ENCODE data around the gene KRT83. TPM values are rescaled to one million over a fixed set of nuclear protein-coding genes. Genes with fewer than 3 reads are reported as not detected.

KRT83 gene
- polyA plus RNA-seq, 1 donor (not counting 4 experiments of a cell fraction or from before 2014, with no cell fraction given), result not detected

GRCh38 chr12:52324153-52324444 is 2.9 kb upstream of the KRT83 start:
- no peak overlapping the region for H3K4me2 ChIP-seq (ENCODE audit: control insufficient read depth, extremely low read depth, insufficient read depth, low read depth, low read length)
- no peaks in the 10 kb centered on the region for H3K36me3 ChIP-seq (ENCODE audit: control insufficient read depth in 2 of 2, extremely low read depth in 1 of 2, insufficient read depth in 2 of 2, low read length in 2 of 2)
- H2AFZ ChIP-seq (ENCODE audit: control insufficient read depth, low read length), result no peak overlapping the region
- H3K4me1 ChIP-seq (ENCODE audit: control insufficient read depth, extremely low read depth, insufficient read depth, low read length), result peaks cover 13% of the 10 kb centered on the region
- no peaks in the 10 kb centered on the region for H3K9me3 ChIP-seq (ENCODE audit: control insufficient read depth, low read depth, low read length)
- H3K4me3 ChIP-seq (ENCODE audit: control insufficient read depth in 2 of 3, extremely low read depth in 1 of 3, insufficient read depth in 2 of 3, low read depth in 1 of 3, low read length in 3 of 3), result no peak overlapping the region
- H3K9ac ChIP-seq (ENCODE audit: control insufficient read depth, extremely low read depth, insufficient read depth, low read length), result no peak overlapping the region
- FAIRE-seq (no peak), DNase-seq (ENCODE audit: low read depth, low spot score) (no peak)
- no peaks in the 10 kb centered on the region for H3K9me1 ChIP-seq (ENCODE audit: control insufficient read depth, extremely low read depth, insufficient read depth, low read length)
- TF ChIP-seq CTCF (optimal IDR thresholded peaks at IDR 0.05 in 1 of 3, IDR thresholded peaks at IDR 0.05 in 1 of 3, conservative IDR thresholded peaks at IDR 0.05 in 1 of 3; ENCODE audit: extremely low read depth in 1 of 3, insufficient read depth in 2 of 3, low read length in 3 of 3) (no peak), EZH2 (IDR thresholded peaks at IDR 0.05; ENCODE audit: low read length) (no peak)
- H4K20me1 ChIP-seq (ENCODE audit: control insufficient read depth, extremely low read depth, insufficient read depth, low read length), result no peaks in the 10 kb centered on the region
- dilution Hi-C loops (cut with MboI; ENCODE audit: extremely low pct_ligation_motif_present, low sequenced_read_pairs), result no loop called here
- peaks cover 4% of the 10 kb centered on the region for H3K27me3 ChIP-seq (ENCODE audit: control insufficient read depth, extremely low read depth, insufficient read depth, low read length)
- no peaks in the 10 kb centered on the region for H3K79me2 ChIP-seq (ENCODE audit: control insufficient read depth, insufficient read depth, low read length)
- no peak overlapping the region for H3K27ac ChIP-seq (ENCODE audit: control insufficient read depth, insufficient read depth, low read length)

GRCh38 chr12:52323416-52324152 is 2.4 kb upstream of the KRT83 start:
- Histone ChIP-seq H3K27me3 (ENCODE audit: control insufficient read depth, extremely low read depth, insufficient read depth, low read length) (peaks cover 4% of the 10 kb centered on the region), H2AFZ (ENCODE audit: control insufficient read depth, low read length) (no peak overlapping the region), H3K4me3 (ENCODE audit: control insufficient read depth in 2 of 3, extremely low read depth in 1 of 3, insufficient read depth in 2 of 3, low read depth in 1 of 3, low read length in 3 of 3) (no peak overlapping the region), H3K27ac (ENCODE audit: control insufficient read depth, insufficient read depth, low read length) (no peak overlapping the region), H3K9me1 (ENCODE audit: control insufficient read depth, extremely low read depth, insufficient read depth, low read length) (no peaks in the 10 kb centered on the region), H3K4me2 (ENCODE audit: control insufficient read depth, extremely low read depth, insufficient read depth, low read depth, low read length) (no peak overlapping the region), H3K79me2 (ENCODE audit: control insufficient read depth, insufficient read depth, low read length) (no peaks in the 10 kb centered on the region), H3K36me3 (ENCODE audit: control insufficient read depth in 2 of 2, extremely low read depth in 1 of 2, insufficient read depth in 2 of 2, low read length in 2 of 2) (no peaks in the 10 kb centered on the region), H3K9ac (ENCODE audit: control insufficient read depth, extremely low read depth, insufficient read depth, low read length) (no peak overlapping the region), H4K20me1 (ENCODE audit: control insufficient read depth, extremely low read depth, insufficient read depth, low read length) (no peaks in the 10 kb centered on the region), H3K4me1 (ENCODE audit: control insufficient read depth, extremely low read depth, insufficient read depth, low read length) (peaks cover 13% of the 10 kb centered on the region), H3K9me3 (ENCODE audit: control insufficient read depth, low read depth, low read length) (no peaks in the 10 kb centered on the region)
- DNase-seq (ENCODE audit: low read depth, low spot score) (no peak), FAIRE-seq (no peak)
- dilution Hi-C loops (cut with MboI; ENCODE audit: extremely low pct_ligation_motif_present, low sequenced_read_pairs), result no loop called here
- TF ChIP-seq EZH2 (IDR thresholded peaks at IDR 0.05; ENCODE audit: low read length) (no peak), CTCF (optimal IDR thresholded peaks at IDR 0.05 in 1 of 3, IDR thresholded peaks at IDR 0.05 in 1 of 3, conservative IDR thresholded peaks at IDR 0.05 in 1 of 3; ENCODE audit: extremely low read depth in 1 of 3, insufficient read depth in 2 of 3, low read length in 3 of 3) (no peak)
